DND-41 (cell line): ENCODE results near the gene RAD52.

Experiments used
- ATAC-seq: fragments of 200-7000 bp; cut with Tn5 transposase; 3 replicates; pipeline ENCODE4 v1.9.1; 2021; ENCODE audit warnings: low read depth; ENCODE audit not compliant: insufficient read depth
- DNase-seq: peaks from one replicate; pipeline ENCODE4 v3.0.0-alpha.2; 2020
- H2AFZ ChIP-seq: 2 replicates; pipeline ENCODE4 v1.6.0; 2012; ENCODE audit warnings: low read depth, low read length
- H3K27ac ChIP-seq: 2 replicates; pipeline ENCODE4 v1.5.1; 2012; ENCODE audit warnings: low read length, inconsistent platforms
- H3K27me3 ChIP-seq: fragments of 200-600 bp; sonication (generic); 2 replicates; pipeline ENCODE4 v1.6.0; 2012; ENCODE audit warnings: low read length, mild to moderate bottlenecking, inconsistent platforms; ENCODE audit not compliant: insufficient read depth, poor library complexity
- H3K36me3 ChIP-seq: 2 replicates; pipeline ENCODE4 v1.5.1; 2012; ENCODE audit warnings: low read length, inconsistent platforms; ENCODE audit not compliant: insufficient read depth
- H3K4me1 ChIP-seq: 2 replicates; pipeline ENCODE4 v1.5.1; 2012; ENCODE audit warnings: mild to moderate bottlenecking, low read length; ENCODE audit not compliant: insufficient read depth
- H3K4me2 ChIP-seq: 2 replicates; pipeline ENCODE4 v1.6.0; 2012; ENCODE audit warnings: mild to moderate bottlenecking, moderate library complexity, low read length, inconsistent platforms; ENCODE audit not compliant: insufficient read depth
- H3K4me3 ChIP-seq, 2 experiments: fragments of 200-600 bp in 1 of 2; shearing (Covaris generic) in 1 of 2; 2 replicates each; pipeline ENCODE4 v1.5.1; 2012 to 2016; ENCODE audit warnings: inconsistent platforms in 2 of 2, low read length in 2 of 2, mild to moderate bottlenecking in 2 of 2, low read depth in 1 of 2, moderate library complexity in 1 of 2
- H3K79me2 ChIP-seq: 2 replicates; pipeline ENCODE4 v1.6.0; 2012; ENCODE audit warnings: low read length, inconsistent platforms; ENCODE audit not compliant: insufficient read depth
- H3K9ac ChIP-seq: 2 replicates; pipeline ENCODE4 v1.6.0; 2012; ENCODE audit warnings: low read depth, mild to moderate bottlenecking, inconsistent platforms, low read length, moderate library complexity
- H3K9me3 ChIP-seq: 2 replicates; pipeline ENCODE4 v1.5.1; 2012; ENCODE audit warnings: low read length, moderate library complexity, mild to moderate bottlenecking, inconsistent platforms; ENCODE audit not compliant: insufficient read depth, severe bottlenecking
- H4K20me1 ChIP-seq: 2 replicates; pipeline ENCODE4 v1.6.0; 2012; ENCODE audit warnings: low read length; ENCODE audit not compliant: insufficient read depth
- EZH2 ChIP-seq: IDR thresholded peaks from 3 replicates; pipeline ENCODE4 v1.6.1; 2012; ENCODE audit warnings: borderline replicate concordance, low read depth, mild to moderate bottlenecking, moderate library complexity, low read length, inconsistent platforms; ENCODE audit not compliant: severe bottlenecking
- TF ChIP-seq, protein P1 (sequence below): IDR thresholded peaks from 2 replicates; pipeline ENCODE4 v1.5.1; 2012; ENCODE audit warnings: borderline replicate concordance, low read length, moderate library complexity, mild to moderate bottlenecking; ENCODE audit not compliant: poor library complexity, severe bottlenecking; ENCODE audit errors: extremely low read depth

Gene RAD52

GRCh38 chr12:949453-950191, at the start of gene RAD52:
RAD52 (minus strand) TSS chr12:949694; CDS start chr12:933058, 16,636 bp downstream.
- Histone ChIP-seq H3K27ac (peak within 1 kb of the TSS; percentile 96), H3K27me3 (no peaks in the 10 kb centered on the region), H3K4me3 (peak within 1 kb of the TSS; percentile 87 to 88), H3K36me3 (peaks cover 9% of the 10 kb centered on the region), H4K20me1 (no peaks in the 10 kb centered on the region), H3K9ac (peak within 1 kb of the TSS; percentile 89), H3K9me3 (no peaks in the 10 kb centered on the region), H3K4me1 (peaks cover 25% of the 10 kb centered on the region), H3K79me2 (peaks cover 47% of the 10 kb centered on the region), H3K4me2 (peak within 1 kb of the TSS; percentile 89), H2AFZ (peak within 1 kb of the TSS; percentile 93)
- TF ChIP-seq, protein P1, sequence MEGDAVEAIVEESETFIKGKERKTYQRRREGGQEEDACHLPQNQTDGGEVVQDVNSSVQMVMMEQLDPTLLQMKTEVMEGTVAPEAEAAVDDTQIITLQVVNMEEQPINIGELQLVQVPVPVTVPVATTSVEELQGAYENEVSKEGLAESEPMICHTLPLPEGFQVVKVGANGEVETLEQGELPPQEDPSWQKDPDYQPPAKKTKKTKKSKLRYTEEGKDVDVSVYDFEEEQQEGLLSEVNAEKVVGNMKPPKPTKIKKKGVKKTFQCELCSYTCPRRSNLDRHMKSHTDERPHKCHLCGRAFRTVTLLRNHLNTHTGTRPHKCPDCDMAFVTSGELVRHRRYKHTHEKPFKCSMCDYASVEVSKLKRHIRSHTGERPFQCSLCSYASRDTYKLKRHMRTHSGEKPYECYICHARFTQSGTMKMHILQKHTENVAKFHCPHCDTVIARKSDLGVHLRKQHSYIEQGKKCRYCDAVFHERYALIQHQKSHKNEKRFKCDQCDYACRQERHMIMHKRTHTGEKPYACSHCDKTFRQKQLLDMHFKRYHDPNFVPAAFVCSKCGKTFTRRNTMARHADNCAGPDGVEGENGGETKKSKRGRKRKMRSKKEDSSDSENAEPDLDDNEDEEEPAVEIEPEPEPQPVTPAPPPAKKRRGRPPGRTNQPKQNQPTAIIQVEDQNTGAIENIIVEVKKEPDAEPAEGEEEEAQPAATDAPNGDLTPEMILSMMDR: peak; percentile 92
- no peak for TF ChIP-seq EZH2
- DNase-seq (peak; percentile 98), ATAC-seq (peak; percentile 93)

DNA sequence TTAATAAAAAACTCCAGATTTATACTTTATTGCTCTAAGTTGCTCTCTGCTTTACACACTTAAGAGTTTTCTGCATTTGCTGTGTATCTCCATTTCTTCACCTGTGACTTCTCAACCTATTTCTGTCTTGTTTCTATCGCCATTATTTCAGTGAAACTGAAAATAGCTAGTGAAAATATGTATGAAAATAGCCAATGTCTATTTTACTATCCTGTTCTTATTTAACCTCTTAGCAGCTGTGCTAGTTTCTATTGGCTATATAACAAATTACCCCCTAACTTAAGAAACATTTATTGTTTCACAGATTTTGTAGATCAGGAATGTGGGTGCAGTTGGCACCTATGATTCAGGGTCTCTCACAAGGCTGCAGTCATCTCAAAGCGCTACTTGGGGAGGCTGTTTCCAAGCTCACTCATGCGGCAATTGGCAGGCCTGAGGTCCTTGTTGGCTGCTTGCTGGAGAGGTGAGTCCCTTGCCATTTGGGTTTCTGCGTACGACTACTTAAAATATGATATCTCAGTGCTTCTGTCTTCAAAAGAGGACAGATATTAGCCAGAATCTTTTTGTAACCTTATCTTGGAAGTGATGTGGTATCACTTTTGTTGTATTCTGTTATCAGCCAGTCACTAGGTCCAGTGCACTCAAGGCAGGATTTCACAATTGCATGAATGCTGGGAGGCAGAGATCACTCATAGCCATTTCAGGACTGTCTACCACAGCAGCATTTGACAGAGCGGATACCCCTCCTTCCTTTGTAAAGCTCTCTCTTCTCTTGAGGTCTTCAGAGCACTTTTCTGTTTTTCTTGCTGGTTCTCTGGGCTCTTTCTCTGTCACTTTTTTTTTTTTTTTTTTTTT, 48.8 kb upstream of the RAD52 start:
- H3K4me3 ChIP-seq: no peak overlapping the region
- H3K9ac ChIP-seq: no peak overlapping the region
- no peaks in the 10 kb centered on the region for H3K27me3 ChIP-seq
- DNase-seq (no peak), ATAC-seq (no peak)
- no peaks in the 10 kb centered on the region for H3K9me3 ChIP-seq
- peaks cover 5% of the 10 kb centered on the region for H3K36me3 ChIP-seq
- no peak overlapping the region for H3K27ac ChIP-seq
- no peak overlapping the region for H3K4me2 ChIP-seq
- H2AFZ ChIP-seq: no peak overlapping the region
- H3K4me1 ChIP-seq: no peaks in the 10 kb centered on the region
- H4K20me1 ChIP-seq: peaks cover 8% of the 10 kb centered on the region; the same call in 1 of the 2 replicates
- TF ChIP-seq, protein P1: no peak
- H3K79me2 ChIP-seq: peaks cover 32% of the 10 kb centered on the region

- ATAC-seq: no peak
- TF ChIP-seq, protein P1: no peak
- no peak for TF ChIP-seq EZH2
- Histone ChIP-seq H3K4me3 (no peak overlapping the region), H3K36me3 (peaks cover 5% of the 10 kb centered on the region), H3K4me1 (peaks cover 4% of the 10 kb centered on the region), H3K4me2 (no peak overlapping the region), H3K27ac (no peak overlapping the region), H2AFZ (no peak overlapping the region), H4K20me1 (peaks cover 8% of the 10 kb centered on the region; the same call in 1 of the 2 replicates), H3K27me3 (no peaks in the 10 kb centered on the region), H3K9ac (no peak overlapping the region), H3K79me2 (peaks cover 37% of the 10 kb centered on the region), H3K9me3 (no peaks in the 10 kb centered on the region)
- no peak for DNase-seq
These were observed 48.0 kb upstream of the RAD52 start for GRCh38 chr12:997505-997904.
